Neuron (in vitro differentiated cells): ENCODE measurements around the gene ACTRT2.

ENCODE experiments used
- H2AFZ ChIP-seq: one replicate; pipeline ENCODE4 v1.6.1; 2013; ENCODE audit warnings: low read depth, mild to moderate bottlenecking, inconsistent platforms, low read length, moderate library complexity
- H3K27me3 ChIP-seq: one replicate; pipeline ENCODE4 v1.6.1; 2013; ENCODE audit warnings: low read length; ENCODE audit not compliant: insufficient read depth
- H3K36me3 ChIP-seq: one replicate; pipeline ENCODE4 v1.6.1; 2013; ENCODE audit warnings: low read length; ENCODE audit not compliant: insufficient read depth
- H3K4me1 ChIP-seq: one replicate; pipeline ENCODE4 v1.6.1; 2013; ENCODE audit warnings: low read length; ENCODE audit not compliant: insufficient read depth
- H3K4me3 ChIP-seq: 2 replicates; pipeline ENCODE4 v1.5.1; 2013; ENCODE audit warnings: mild to moderate bottlenecking, low read length, moderate library complexity
- H3K9me3 ChIP-seq: one replicate; pipeline ENCODE4 v1.6.1; 2013; ENCODE audit warnings: low read length

Gene ACTRT2

GRCh38 chr1:3031401-3032221 lies 10.3 kb downstream of the ACTRT2 start:
- H3K27me3 ChIP-seq, result peaks cover 39% of the 10 kb centered on the region
- H3K36me3 ChIP-seq, result no peaks in the 10 kb centered on the region
- no peaks in the 10 kb centered on the region for H3K4me1 ChIP-seq
- no peak overlapping the region for H2AFZ ChIP-seq
- H3K4me3 ChIP-seq, result no peak overlapping the region
- H3K9me3 ChIP-seq, result no peaks in the 10 kb centered on the region

GRCh38 chr1:3032371-3033039 lies 11.2 kb downstream of the ACTRT2 start:
- Histone ChIP-seq H3K4me3 (no peak overlapping the region), H2AFZ (no peak overlapping the region), H3K9me3 (no peaks in the 10 kb centered on the region), H3K4me1 (no peaks in the 10 kb centered on the region), H3K36me3 (no peaks in the 10 kb centered on the region), H3K27me3 (peaks cover 44% of the 10 kb centered on the region)

GRCh38 chr1:3033040-3033789 lies 11.9 kb downstream of the ACTRT2 start:
- no peak overlapping the region for H2AFZ ChIP-seq
- no peaks in the 10 kb centered on the region for H3K36me3 ChIP-seq
- H3K4me1 ChIP-seq, result no peaks in the 10 kb centered on the region
- peaks cover 49% of the 10 kb centered on the region for H3K27me3 ChIP-seq
- no peaks in the 10 kb centered on the region for H3K9me3 ChIP-seq
- no peak overlapping the region for H3K4me3 ChIP-seq

GRCh38 chr1:3033790-3034090 lies 12.5 kb downstream of the ACTRT2 start:
- Histone ChIP-seq H3K9me3 (no peaks in the 10 kb centered on the region), H3K4me3 (no peak overlapping the region), H3K36me3 (no peaks in the 10 kb centered on the region), H3K27me3 (peaks cover 51% of the 10 kb centered on the region), H3K4me1 (no peaks in the 10 kb centered on the region), H2AFZ (no peak overlapping the region)

- Histone ChIP-seq H3K27me3 (peaks cover 51% of the 10 kb centered on the region), H3K4me1 (no peaks in the 10 kb centered on the region), H3K9me3 (no peaks in the 10 kb centered on the region), H3K4me3 (no peak overlapping the region), H3K36me3 (no peaks in the 10 kb centered on the region), H2AFZ (no peak overlapping the region)
These were observed 12.9 kb downstream of the ACTRT2 start for GRCh38 chr1:3034162-3034561.

GRCh38 chr1:3034728-3035562 lies 13.7 kb downstream of the ACTRT2 start:
- Histone ChIP-seq H3K27me3 (peaks cover 51% of the 10 kb centered on the region), H2AFZ (no peak overlapping the region), H3K36me3 (no peaks in the 10 kb centered on the region), H3K9me3 (no peaks in the 10 kb centered on the region), H3K4me1 (no peaks in the 10 kb centered on the region), H3K4me3 (no peak overlapping the region)

GRCh38 chr1:3035563-3036446 lies 14.5 kb downstream of the ACTRT2 start:
- Histone ChIP-seq H3K27me3 (peaks cover 48% of the 10 kb centered on the region), H3K4me3 (no peak overlapping the region), H3K4me1 (no peaks in the 10 kb centered on the region), H3K36me3 (no peaks in the 10 kb centered on the region), H2AFZ (no peak overlapping the region), H3K9me3 (no peaks in the 10 kb centered on the region)

GRCh38 chr1:3036447-3037280 lies 15.4 kb downstream of the ACTRT2 start:
- Histone ChIP-seq H3K9me3 (no peaks in the 10 kb centered on the region), H3K36me3 (no peaks in the 10 kb centered on the region), H2AFZ (no peak overlapping the region), H3K4me3 (no peak overlapping the region), H3K4me1 (no peaks in the 10 kb centered on the region), H3K27me3 (peaks cover 39% of the 10 kb centered on the region)

GRCh38 chr1:3037281-3038040 lies 16.2 kb downstream of the ACTRT2 start:
- H3K27me3 ChIP-seq, result peaks cover 39% of the 10 kb centered on the region
- H2AFZ ChIP-seq, result no peak overlapping the region
- no peaks in the 10 kb centered on the region for H3K9me3 ChIP-seq
- H3K4me1 ChIP-seq, result no peaks in the 10 kb centered on the region
- H3K36me3 ChIP-seq, result no peaks in the 10 kb centered on the region
- H3K4me3 ChIP-seq, result no peak overlapping the region

GRCh38 chr1:3038113-3038551 lies 16.9 kb downstream of the ACTRT2 start:
- Histone ChIP-seq H3K4me3 (no peak overlapping the region), H3K4me1 (no peaks in the 10 kb centered on the region), H3K36me3 (no peaks in the 10 kb centered on the region), H3K27me3 (peaks cover 39% of the 10 kb centered on the region), H3K9me3 (no peaks in the 10 kb centered on the region), H2AFZ (no peak overlapping the region)

GRCh38 chr1:3038571-3039181 lies 17.4 kb downstream of the ACTRT2 start:
- no peak overlapping the region for H3K4me3 ChIP-seq
- no peak overlapping the region for H2AFZ ChIP-seq
- no peaks in the 10 kb centered on the region for H3K36me3 ChIP-seq
- peaks cover 37% of the 10 kb centered on the region for H3K27me3 ChIP-seq
- no peaks in the 10 kb centered on the region for H3K4me1 ChIP-seq
- H3K9me3 ChIP-seq, result no peaks in the 10 kb centered on the region
